ENCODE data around the gene GRAMD1C.
"Not testable (repeated sequence)": the region's sequence is repeated elsewhere in the genome, so short reads cannot be mapped to it uniquely, and the experiment has no call there.

The GRAMD1C gene

GRCh38 chr3:113838631-113839209, at the start of gene GRAMD1C:
Gene GRAMD1C (plus strand): TSS chr3:113838788. CDS start chr3:113838910, 122 bp downstream.
- DNase-seq = peak; percentile 72

- no peak for DNase-seq
Measured at GRCh38 chr3:113791381-113791780, 47.2 kb upstream of the GRAMD1C start.

GRCh38 chr3:113794526-113794925, 44.1 kb upstream of the GRAMD1C start:
- DNase-seq = no peak

GRCh38 chr3:113795693-113796092, 42.9 kb upstream of the GRAMD1C start:
- DNase-seq = no peak

GRCh38 chr3:113802795-113803455, 35.7 kb upstream of the GRAMD1C start:
- DNase-seq = no peak

GRCh38 chr3:113804661-113805060, 33.9 kb upstream of the GRAMD1C start:
- no peak for DNase-seq

GRCh38 chr3:113805249-113805648, 33.3 kb upstream of the GRAMD1C start:
- no peak for DNase-seq

GRCh38 chr3:113812854-113813253, 25.7 kb upstream of the GRAMD1C start:
- DNase-seq = no peak

GRCh38 chr3:113819866-113820265, 18.7 kb upstream of the GRAMD1C start:
- DNase-seq = no peak

GRCh38 chr3:113825090-113825489, 13.5 kb upstream of the GRAMD1C start:
- DNase-seq = no peak

- DNase-seq = no peak
Measured at GRCh38 chr3:113828600-113828999, 10.0 kb upstream of the GRAMD1C start.

- DNase-seq = no peak
Measured at GRCh38 chr3:113829576-113830354, 8.8 kb upstream of the GRAMD1C start.

- no peak for DNase-seq
Measured at GRCh38 chr3:113831103-113831355, 7.6 kb upstream of the GRAMD1C start.

GRCh38 chr3:113832477-113833164, 6.0 kb upstream of the GRAMD1C start:
- no peak for DNase-seq

- no peak for DNase-seq
Measured at GRCh38 chr3:113834983-113835382, 3.6 kb upstream of the GRAMD1C start.

- DNase-seq = no peak
Measured at GRCh38 chr3:113839551-113839950, 963 bp downstream of the GRAMD1C start.

- peak; percentile 68 for DNase-seq
Measured at GRCh38 chr3:113844622-113845222, 6.1 kb downstream of the GRAMD1C start.

- DNase-seq = no peak
Measured at GRCh38 chr3:113847247-113847646, 8.7 kb downstream of the GRAMD1C start.

GRCh38 chr3:113847664-113848461, 9.3 kb downstream of the GRAMD1C start:
- DNase-seq = no peak

- DNase-seq = not testable (repeated sequence)
Measured at GRCh38 chr3:113849071-113849470, 10.5 kb downstream of the GRAMD1C start.

- DNase-seq = not testable (repeated sequence)
Measured at GRCh38 chr3:113849841-113850240, 11.3 kb downstream of the GRAMD1C start.

GRCh38 chr3:113850391-113850790, 11.8 kb downstream of the GRAMD1C start:
- not testable (repeated sequence) for DNase-seq

Measured in DMS153 (cell line).